Naive thymus-derived CD4-positive, alpha-beta T cell (primary cell): ENCODE measurements around the gene VPS13D. TPM values are rescaled to one million over a fixed set of nuclear protein-coding genes. Genes with fewer than 3 reads are reported as not detected.

ENCODE experiments used
- ATAC-seq: fragments of 150-1000 bp; cut with Tn5 transposase; 2 replicates; pipeline ENCODE4 v1.10.0; 2021; ENCODE audit warnings: mild to moderate bottlenecking, moderate library complexity
- CTCF ChIA-PET: fragments of 350-600 bp; sonication (Branson Sonifier 250); formaldehyde crosslinking; loops from one replicate; lab custom pipeline; 2021; ENCODE audit warnings: antibody characterized with exemption; lab: Charles Lee
- POLR2A ChIA-PET: fragments of 350-600 bp; sonication (Branson Sonifier 250); formaldehyde crosslinking; loops from one replicate; lab custom pipeline; 2021; ENCODE audit warnings: antibody characterized with exemption, inconsistent platforms; lab: Charles Lee
- DNase-seq, 9 donors: peaks; one replicate each; pipeline versions ENCODE4 v3.0.0 to v3.0.0-alpha.2; 2020 to 2022; ENCODE audit warnings: mixed read lengths in 1 of 9
- H3K27ac ChIP-seq: one replicate; pipeline ENCODE4 v1.7.0; 2013; ENCODE audit warnings: mild to moderate bottlenecking, low read depth, low read length, moderate library complexity
- H3K27me3 ChIP-seq, 2 donors: one replicate each; pipeline ENCODE4 v1.7.0; 2013; ENCODE audit warnings: low read length in 2 of 2, mild to moderate bottlenecking in 2 of 2, moderate library complexity in 2 of 2; ENCODE audit not compliant: control insufficient read depth in 2 of 2, insufficient read depth in 2 of 2
- H3K36me3 ChIP-seq, 3 experiments: 1 replicate in 2 of 3; 2 replicates in 1 of 3; pipeline ENCODE4 v1.7.0; 2013; ENCODE audit warnings: low read length in 3 of 3, mild to moderate bottlenecking in 3 of 3, moderate library complexity in 1 of 3; ENCODE audit not compliant: insufficient read depth in 3 of 3, control insufficient read depth in 2 of 3
- H3K4me1 ChIP-seq, 2 donors: one replicate each; pipeline ENCODE4 v1.7.0; 2013; ENCODE audit warnings: low read length in 2 of 2, mild to moderate bottlenecking in 2 of 2, moderate library complexity in 1 of 2; ENCODE audit not compliant: control insufficient read depth in 2 of 2, insufficient read depth in 2 of 2
- H3K4me3 ChIP-seq: 2 replicates; pipeline ENCODE4 v1.7.0; 2013; ENCODE audit warnings: mild to moderate bottlenecking, low read length
- H3K9me3 ChIP-seq, 3 experiments: 1 replicate in 2 of 3; 2 replicates in 1 of 3; pipeline ENCODE4 v1.7.0; 2013; ENCODE audit warnings: low read length in 3 of 3; ENCODE audit not compliant: control insufficient read depth in 2 of 3
- H3K27ac Mint-ChIP-seq, 9 donors: one replicate each; pipeline ENCODE4 v1.8.0; 2020 to 2022; ENCODE audit warnings: mixed read lengths in 9 of 9, mild to moderate bottlenecking in 8 of 9, moderate library complexity in 5 of 9, inconsistent platforms in 2 of 9
- H3K27me3 Mint-ChIP-seq, 5 donors: one replicate each; pipeline ENCODE4 v1.8.0; 2021 to 2022; ENCODE audit warnings: mixed read lengths in 5 of 5, mild to moderate bottlenecking in 1 of 5
- H3K36me3 Mint-ChIP-seq, 5 donors: one replicate each; pipeline ENCODE4 v1.8.0; 2020 to 2022; ENCODE audit warnings: mixed read lengths in 5 of 5, mild to moderate bottlenecking in 3 of 5, inconsistent platforms in 1 of 5
- H3K4me1 Mint-ChIP-seq, 7 donors: one replicate each; pipeline ENCODE4 v1.8.0; 2020 to 2022; ENCODE audit warnings: mixed read lengths in 7 of 7, mild to moderate bottlenecking in 3 of 7, inconsistent platforms in 1 of 7
- H3K4me3 Mint-ChIP-seq, 10 donors: one replicate each; pipeline ENCODE4 v1.8.0; 2020 to 2022; ENCODE audit warnings: mild to moderate bottlenecking in 10 of 10, mixed read lengths in 10 of 10, moderate library complexity in 6 of 10, inconsistent platforms in 2 of 10
- H3K9me3 Mint-ChIP-seq, 11 donors: one replicate each; pipeline ENCODE4 v1.8.0; 2020 to 2022; ENCODE audit warnings: mixed read lengths in 11 of 11, mild to moderate bottlenecking in 4 of 11, inconsistent platforms in 1 of 11, moderate library complexity in 1 of 11
- intact Hi-C, 2 donors: fragments of 100-400 bp; cut with micrococcal nuclease; formaldehyde crosslinking; loops; one replicate each; pipeline ENCODE4 v1.15.1; 2023
- polyA plus RNA-seq, 2 donors: library from polyadenylated mRNA; unstranded; fragments of 300-500 nt; fragmentation: Illumina TruSeq; gene quantifications; one replicate each; pipeline ENCODE4 v1.2.3, GENCODE V29; 2021
- total RNA-seq, 6 experiments: library from RNA in 5 of 6; stranded (reverse) in 5 of 6; gene quantifications; 1 replicate in 5 of 6; 2 replicates in 1 of 6; pipeline ENCODE4 v1.2.3 and lab custom pipeline; 2021 to 2026

The VPS13D gene
- total and polyA plus RNA-seq, 7 experiments from 2014 or later = 6.5 to 94.4 (median 73.2) TPM

DNA sequence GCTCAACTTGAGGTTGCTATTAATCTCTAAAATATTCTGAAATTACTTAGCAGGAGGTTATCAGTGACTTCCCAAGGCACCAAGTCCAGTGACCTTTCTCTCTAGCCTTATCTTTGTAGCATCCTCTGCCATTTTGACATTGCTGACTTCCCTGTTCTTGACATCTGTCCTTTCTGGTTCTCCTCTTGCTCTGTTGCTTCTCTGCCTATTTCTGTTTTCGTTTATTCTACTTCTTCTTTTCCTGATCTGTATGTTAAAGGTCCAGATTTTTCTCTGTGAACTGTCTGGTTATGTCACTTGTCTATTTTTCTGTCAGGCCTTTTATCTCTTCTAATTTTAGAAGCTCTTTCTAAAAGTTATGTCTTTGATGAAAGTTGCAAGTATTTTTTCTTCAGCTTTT lies 178.8 kb downstream of the VPS13D start:
- H3K27ac ChIP-seq = no peak overlapping the region
- Mint-ChIP-seq H3K4me3 (no peak overlapping the region), H3K27ac (peak overlapping the region in 4 of 9 donors; percentile 22 to 51 (median 46)), H3K9me3 (peaks cover 4 to 16% (median 9%) of the 10 kb centered on the region in 11 donors), H3K36me3 (peaks cover 30 to 68% (median 47%) of the 10 kb centered on the region in 5 donors), H3K4me1 (peaks cover 10 to 52% (median 44%) of the 10 kb centered on the region in 7 donors), H3K27me3 (no peaks in the 10 kb centered on the region)
- H3K27me3 ChIP-seq = no peaks in the 10 kb centered on the region
- DNase-seq (no peak), ATAC-seq (no peak)
- intact Hi-C loops = loop anchor here in 1 of 2 donors (5.0 kb wide), 2 partner anchors 104 to 194 kb away; no protein-coding TSS in a partner anchor
- peaks cover 4 to 20% (median 5%) of the 10 kb centered on the region in 3 experiments for H3K36me3 ChIP-seq
- H3K9me3 ChIP-seq = peaks cover 0 to 7% (median 0%) of the 10 kb centered on the region in 3 experiments
- CTCF ChIA-PET = interaction anchor here (0.5 to 2.5 kb wide), 5 partner anchors 69 to 210 kb away, joined by 3 to 24 read pairs (median 8); partner anchors contain the start of gene DHRS3
- peaks cover 0 to 11% of the 10 kb centered on the region in 2 donors for H3K4me1 ChIP-seq
- H3K4me3 ChIP-seq = no peak overlapping the region
- POLR2A ChIA-PET = interaction anchor here (1.3 to 4.2 kb wide), 2 partner anchors 64 to 207 kb away, joined by 3 to 15 read pairs; no protein-coding TSS in a partner anchor

DNA sequence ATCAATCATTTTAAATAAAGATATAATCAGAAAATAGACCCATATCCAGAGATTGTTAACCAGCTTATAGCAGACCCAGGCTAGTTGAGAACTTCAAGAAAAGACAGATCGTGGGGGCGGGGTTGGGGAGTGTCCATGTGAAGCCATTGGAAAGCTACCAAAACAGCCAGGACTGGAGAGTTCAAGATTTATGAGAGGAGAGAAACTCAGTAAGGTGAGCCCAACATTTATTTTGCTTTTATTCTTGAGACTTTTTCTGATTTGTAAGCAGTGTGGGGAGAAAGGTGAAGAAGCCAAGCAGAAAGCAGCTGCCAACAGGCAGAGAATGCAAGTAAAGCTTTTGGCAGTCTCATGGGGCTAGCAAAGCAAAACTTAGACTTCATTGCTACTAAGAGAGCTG lies 179.9 kb downstream of the VPS13D start:
- CTCF ChIA-PET = interaction anchor here (0.9 to 1.0 kb wide), 2 partner anchors 203 to 209 kb away, joined by 3 read pairs; no protein-coding TSS in a partner anchor
- DNase-seq = no peak

DNA sequence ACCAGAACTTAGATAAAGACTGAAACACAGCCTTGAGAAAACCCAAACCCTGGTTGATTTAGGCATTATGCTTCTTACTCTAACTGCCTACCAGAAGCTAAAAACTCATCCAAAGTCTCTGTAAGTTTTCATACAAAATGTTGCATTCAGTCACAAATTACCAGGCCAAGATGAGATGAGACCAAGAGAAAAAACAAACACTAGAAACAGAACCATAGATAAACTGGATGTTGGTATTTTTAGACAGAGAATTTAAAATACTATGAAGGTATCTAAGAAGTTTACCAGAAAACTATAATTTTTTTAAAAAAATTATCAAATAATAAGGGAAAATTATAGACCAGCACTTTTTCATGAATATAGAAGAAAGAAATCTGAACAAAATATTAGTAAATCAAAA lies 180.5 kb downstream of the VPS13D start:
- Histone ChIP-seq H3K27ac (no peak overlapping the region), H3K27me3 (no peaks in the 10 kb centered on the region), H3K36me3 (peaks cover 0 to 11% (median 0%) of the 10 kb centered on the region in 3 experiments), H3K4me1 (peaks cover 0 to 22% of the 10 kb centered on the region in 2 donors), H3K4me3 (no peak overlapping the region), H3K9me3 (peaks cover 0 to 7% (median 0%) of the 10 kb centered on the region in 3 experiments)
- ChIA-PET CTCF (interaction anchor here (0.9 to 1.0 kb wide), 2 partner anchors 202 to 209 kb away, joined by 3 read pairs; no protein-coding TSS in a partner anchor), POLR2A (interaction anchor here (1.3 to 4.2 kb wide), 3 partner anchors 14 to 217 kb away, joined by 4 to 15 read pairs (median 4); no protein-coding TSS in a partner anchor)
- Mint-ChIP-seq H3K4me1 (peaks cover 16 to 52% (median 44%) of the 10 kb centered on the region in 7 donors), H3K9me3 (peaks cover 4 to 16% (median 9%) of the 10 kb centered on the region in 11 donors), H3K36me3 (peaks cover 21 to 64% (median 39%) of the 10 kb centered on the region in 5 donors), H3K4me3 (no peak overlapping the region), H3K27ac (no peak overlapping the region), H3K27me3 (no peaks in the 10 kb centered on the region)
- ATAC-seq (no peak), DNase-seq (no peak)
- intact Hi-C loops = no loop called here

More for the DNA sequence above, 179.9 kb downstream of the VPS13D start:
- Mint-ChIP-seq H3K9me3 (peaks cover 4 to 16% (median 9%) of the 10 kb centered on the region in 11 donors), H3K27ac (no peak overlapping the region), H3K4me1 (peaks cover 14 to 52% (median 43%) of the 10 kb centered on the region in 7 donors), H3K4me3 (no peak overlapping the region), H3K36me3 (peaks cover 21 to 64% (median 37%) of the 10 kb centered on the region in 5 donors), H3K27me3 (no peaks in the 10 kb centered on the region)
- Histone ChIP-seq H3K27me3 (no peaks in the 10 kb centered on the region), H3K36me3 (peaks cover 0 to 17% (median 4%) of the 10 kb centered on the region in 3 experiments), H3K9me3 (peaks cover 0 to 7% (median 0%) of the 10 kb centered on the region in 3 experiments), H3K4me3 (no peak overlapping the region), H3K27ac (no peak overlapping the region), H3K4me1 (peaks cover 0 to 16% of the 10 kb centered on the region in 2 donors)
- ATAC-seq = no peak
- intact Hi-C loops = loop anchor here in 1 of 2 donors (5.0 kb wide), 2 partner anchors 103 to 193 kb away; no protein-coding TSS in a partner anchor
- POLR2A ChIA-PET = interaction anchor here (2.0 to 4.2 kb wide), 2 partner anchors 15 to 206 kb away, joined by 4 to 15 read pairs; no protein-coding TSS in a partner anchor

DNA sequence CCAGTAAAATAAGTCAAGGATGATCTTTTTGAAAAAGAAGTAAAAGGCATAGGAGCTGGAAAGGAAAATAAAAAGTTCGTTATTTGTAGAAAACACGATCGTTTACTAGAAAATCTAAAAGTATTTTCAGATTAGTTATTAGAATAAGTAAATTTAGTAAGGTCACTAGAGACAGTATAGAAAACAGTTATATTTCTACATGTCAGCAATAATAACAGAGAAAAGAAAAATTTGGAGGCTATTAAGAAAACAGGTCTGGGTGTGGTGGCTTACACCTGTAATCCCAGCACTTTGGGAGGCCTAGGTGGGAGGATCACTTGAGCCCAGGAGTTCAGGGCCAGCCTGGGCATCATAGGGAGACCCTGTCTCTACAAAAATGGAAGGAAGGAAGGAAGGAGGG lies 181.3 kb downstream of the VPS13D start:
- POLR2A ChIA-PET = interaction anchor here (1.3 to 2.0 kb wide), 2 partner anchors 13 to 216 kb away, joined by 4 read pairs; no protein-coding TSS in a partner anchor
- H3K9me3 Mint-ChIP-seq = peaks cover 4 to 16% (median 9%) of the 10 kb centered on the region in 11 donors
- Histone ChIP-seq H3K27ac (no peak overlapping the region), H3K9me3 (peaks cover 0 to 7% (median 0%) of the 10 kb centered on the region in 3 experiments), H3K4me1 (peaks cover 0 to 16% of the 10 kb centered on the region in 2 donors), H3K4me3 (no peak overlapping the region), H3K27me3 (no peaks in the 10 kb centered on the region), H3K36me3 (peaks cover 0 to 8% (median 0%) of the 10 kb centered on the region in 3 experiments)
- H3K4me3 Mint-ChIP-seq = no peak overlapping the region
- DNase-seq (no peak), ATAC-seq (no peak)
- CTCF ChIA-PET = no interaction called here
- H3K27me3 Mint-ChIP-seq = no peaks in the 10 kb centered on the region
- H3K27ac Mint-ChIP-seq = no peak overlapping the region
- intact Hi-C loops = no loop called here
- H3K4me1 Mint-ChIP-seq = peaks cover 16 to 51% (median 44%) of the 10 kb centered on the region in 7 donors
- peaks cover 21 to 63% (median 42%) of the 10 kb centered on the region in 5 donors for H3K36me3 Mint-ChIP-seq

DNA sequence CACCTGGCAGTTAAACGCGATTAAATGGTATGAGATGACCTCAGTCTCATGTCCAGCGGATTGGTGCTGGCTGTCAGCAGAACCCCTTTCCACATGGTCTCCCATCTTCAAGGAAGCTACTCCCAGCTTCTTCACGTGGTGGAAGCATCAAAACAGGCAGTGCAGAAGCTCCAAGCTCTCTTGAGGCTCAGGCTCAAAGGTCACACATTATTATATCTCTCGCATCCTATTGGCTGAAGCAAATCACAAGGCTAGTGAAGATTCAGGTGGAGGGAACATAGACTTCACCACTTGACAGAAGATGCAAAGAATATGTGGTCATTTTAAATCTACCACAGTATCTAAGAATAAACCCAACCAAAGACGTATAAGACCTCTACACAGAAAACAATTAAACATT lies 181.9 kb downstream of the VPS13D start:
- peaks cover 0 to 11% (median 0%) of the 10 kb centered on the region in 3 experiments for H3K36me3 ChIP-seq
- Mint-ChIP-seq H3K27ac (no peak overlapping the region), H3K9me3 (peaks cover 4 to 16% (median 9%) of the 10 kb centered on the region in 11 donors), H3K36me3 (peaks cover 21 to 62% (median 42%) of the 10 kb centered on the region in 5 donors), H3K4me3 (no peak overlapping the region), H3K27me3 (no peaks in the 10 kb centered on the region), H3K4me1 (peaks cover 18 to 51% (median 40%) of the 10 kb centered on the region in 7 donors)
- ATAC-seq (no peak), DNase-seq (no peak)
- no peak overlapping the region for H3K4me3 ChIP-seq
- CTCF ChIA-PET = no interaction called here
- intact Hi-C loops = no loop called here
- no peaks in the 10 kb centered on the region for H3K27me3 ChIP-seq
- POLR2A ChIA-PET = interaction anchor here (0.5 kb wide), 1 partner anchor 17 kb away, joined by 5 read pairs; no protein-coding TSS in a partner anchor
- peaks cover 0 to 17% of the 10 kb centered on the region in 2 donors for H3K4me1 ChIP-seq
- peaks cover 0 to 7% (median 0%) of the 10 kb centered on the region in 3 experiments for H3K9me3 ChIP-seq
- no peak overlapping the region for H3K27ac ChIP-seq

DNA sequence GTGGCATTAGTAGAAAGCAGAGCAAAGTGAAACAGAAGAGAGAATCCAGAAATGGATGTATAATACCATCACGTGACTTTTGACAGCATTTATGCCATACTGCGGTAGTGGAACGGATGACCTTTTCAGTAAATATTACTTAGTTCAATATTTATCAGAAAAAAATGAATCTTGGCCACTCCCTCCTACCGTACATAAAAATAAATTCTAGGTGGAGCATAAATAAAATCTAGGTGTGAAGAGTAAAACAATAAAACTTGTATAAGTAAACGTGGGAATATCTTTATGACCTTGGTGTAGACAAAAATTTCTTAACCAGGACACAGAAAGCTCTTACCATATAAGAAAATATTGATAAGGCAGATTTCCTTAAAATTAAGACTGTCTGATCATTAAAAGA lies 182.6 kb downstream of the VPS13D start:
- ChIA-PET CTCF (no interaction called here), POLR2A (no interaction called here)
- H3K4me3 Mint-ChIP-seq = no peak overlapping the region
- ATAC-seq (no peak), DNase-seq (no peak)
- H3K9me3 Mint-ChIP-seq = peaks cover 4 to 16% (median 9%) of the 10 kb centered on the region in 11 donors
- Histone ChIP-seq H3K9me3 (peaks cover 0 to 7% (median 0%) of the 10 kb centered on the region in 3 experiments), H3K4me3 (no peak overlapping the region), H3K4me1 (peaks cover 0 to 22% of the 10 kb centered on the region in 2 donors), H3K27me3 (no peaks in the 10 kb centered on the region), H3K27ac (no peak overlapping the region), H3K36me3 (peaks cover 0 to 17% (median 0%) of the 10 kb centered on the region in 3 experiments)
- peaks cover 28 to 67% (median 49%) of the 10 kb centered on the region in 5 donors for H3K36me3 Mint-ChIP-seq
- H3K4me1 Mint-ChIP-seq = peaks cover 14 to 53% (median 41%) of the 10 kb centered on the region in 7 donors
- H3K27me3 Mint-ChIP-seq = no peaks in the 10 kb centered on the region
- intact Hi-C loops = no loop called here
- H3K27ac Mint-ChIP-seq = no peak overlapping the region
